ENCODE measurements around the gene SCP2. TPM values are rescaled to one million over a fixed set of nuclear protein-coding genes. Genes with fewer than 3 reads are reported as not detected.

SCP2 gene
- total RNA-seq, 6 experiments from 2014 or later = 207 to 885 (median 634) TPM

DNA sequence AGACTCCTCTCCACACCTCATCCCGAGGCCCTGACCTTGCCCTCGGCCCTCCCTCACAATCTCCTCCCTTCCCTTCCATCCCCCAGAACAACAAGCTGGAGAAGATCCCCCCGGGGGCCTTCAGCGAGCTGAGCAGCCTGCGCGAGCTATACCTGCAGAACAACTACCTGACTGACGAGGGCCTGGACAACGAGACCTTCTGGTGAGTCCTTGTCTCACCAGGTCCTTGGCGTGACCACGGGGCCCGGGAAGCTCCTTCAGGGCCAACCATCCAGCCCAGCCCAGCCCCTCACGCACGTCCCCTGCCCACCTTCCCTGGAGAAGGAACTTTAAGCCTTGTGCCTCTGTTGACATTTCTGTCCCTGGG is 150.5 kb downstream of the SCP2 start:
- Histone ChIP-seq H3K4me3 (no peak overlapping the region), H3K4me1 (peaks cover 0 to 6% (median 0%) of the 10 kb centered on the region in 4 donors), H3K36me3 (no peaks in the 10 kb centered on the region), H3K27ac (no peak overlapping the region), H3K9me3 (no peaks in the 10 kb centered on the region), H3K27me3 (no peaks in the 10 kb centered on the region)
- 67% methylated on average over 1 of the region's 13 CpGs for WGBS (ENCODE audit: insufficient coverage, low coverage, low lambda C conversion rate, missing lambda C conversion rate)
- TF ChIP-seq POLR2A (IDR thresholded peaks at IDR 0.05) = no peak
- TF ChIP-seq, protein P1, sequence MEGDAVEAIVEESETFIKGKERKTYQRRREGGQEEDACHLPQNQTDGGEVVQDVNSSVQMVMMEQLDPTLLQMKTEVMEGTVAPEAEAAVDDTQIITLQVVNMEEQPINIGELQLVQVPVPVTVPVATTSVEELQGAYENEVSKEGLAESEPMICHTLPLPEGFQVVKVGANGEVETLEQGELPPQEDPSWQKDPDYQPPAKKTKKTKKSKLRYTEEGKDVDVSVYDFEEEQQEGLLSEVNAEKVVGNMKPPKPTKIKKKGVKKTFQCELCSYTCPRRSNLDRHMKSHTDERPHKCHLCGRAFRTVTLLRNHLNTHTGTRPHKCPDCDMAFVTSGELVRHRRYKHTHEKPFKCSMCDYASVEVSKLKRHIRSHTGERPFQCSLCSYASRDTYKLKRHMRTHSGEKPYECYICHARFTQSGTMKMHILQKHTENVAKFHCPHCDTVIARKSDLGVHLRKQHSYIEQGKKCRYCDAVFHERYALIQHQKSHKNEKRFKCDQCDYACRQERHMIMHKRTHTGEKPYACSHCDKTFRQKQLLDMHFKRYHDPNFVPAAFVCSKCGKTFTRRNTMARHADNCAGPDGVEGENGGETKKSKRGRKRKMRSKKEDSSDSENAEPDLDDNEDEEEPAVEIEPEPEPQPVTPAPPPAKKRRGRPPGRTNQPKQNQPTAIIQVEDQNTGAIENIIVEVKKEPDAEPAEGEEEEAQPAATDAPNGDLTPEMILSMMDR (IDR thresholded peaks at IDR 0.05) = no peak
- intact Hi-C loops (cut with DNase I) = no loop called here
- ATAC-seq (no peak), DNase-seq (peak in 2 of 3 donors; percentile 10 to 39)

DNA sequence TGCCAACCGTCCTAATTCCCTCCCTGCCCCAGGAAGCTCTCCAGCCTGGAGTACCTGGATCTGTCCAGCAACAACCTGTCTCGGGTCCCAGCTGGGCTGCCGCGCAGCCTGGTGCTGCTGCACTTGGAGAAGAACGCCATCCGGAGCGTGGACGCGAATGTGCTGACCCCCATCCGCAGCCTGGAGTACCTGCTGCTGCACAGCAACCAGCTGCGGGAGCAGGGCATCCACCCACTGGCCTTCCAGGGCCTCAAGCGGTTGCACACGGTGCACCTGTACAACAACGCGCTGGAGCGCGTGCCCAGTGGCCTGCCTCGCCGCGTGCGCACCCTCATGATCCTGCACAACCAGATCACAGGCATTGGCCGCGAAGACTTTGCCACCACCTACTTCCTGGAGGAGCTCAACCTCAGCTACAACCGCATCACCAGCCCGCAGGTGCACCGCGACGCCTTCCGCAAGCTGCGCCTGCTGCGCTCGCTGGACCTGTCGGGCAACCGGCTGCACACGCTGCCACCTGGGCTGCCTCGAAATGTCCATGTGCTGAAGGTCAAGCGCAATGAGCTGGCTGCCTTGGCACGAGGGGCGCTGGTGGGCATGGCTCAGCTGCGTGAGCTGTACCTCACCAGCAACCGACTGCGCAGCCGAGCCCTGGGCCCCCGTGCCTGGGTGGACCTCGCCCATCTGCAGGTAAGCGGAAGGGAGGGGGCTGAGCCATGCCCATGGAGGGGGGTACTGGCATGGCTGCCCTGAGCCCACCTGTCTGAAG is 151.4 kb downstream of the SCP2 start:
- 85% methylated on average over 11 of the region's 46 CpGs for WGBS (ENCODE audit: insufficient coverage, low coverage, low lambda C conversion rate, missing lambda C conversion rate)
- no peak for ATAC-seq
- Histone ChIP-seq H3K9me3 (no peaks in the 10 kb centered on the region), H3K4me3 (no peak overlapping the region), H3K36me3 (no peaks in the 10 kb centered on the region), H3K27me3 (no peaks in the 10 kb centered on the region), H3K4me1 (peaks cover 0 to 6% (median 0%) of the 10 kb centered on the region in 4 donors), H3K27ac (no peak overlapping the region)
- intact Hi-C loops (cut with DNase I) = no loop called here
- TF ChIP-seq, protein P1 (IDR thresholded peaks at IDR 0.05) = no peak
- no peak for TF ChIP-seq POLR2A (IDR thresholded peaks at IDR 0.05)
- peak in 2 of 3 donors; percentile 15 to 48 for DNase-seq

DNA sequence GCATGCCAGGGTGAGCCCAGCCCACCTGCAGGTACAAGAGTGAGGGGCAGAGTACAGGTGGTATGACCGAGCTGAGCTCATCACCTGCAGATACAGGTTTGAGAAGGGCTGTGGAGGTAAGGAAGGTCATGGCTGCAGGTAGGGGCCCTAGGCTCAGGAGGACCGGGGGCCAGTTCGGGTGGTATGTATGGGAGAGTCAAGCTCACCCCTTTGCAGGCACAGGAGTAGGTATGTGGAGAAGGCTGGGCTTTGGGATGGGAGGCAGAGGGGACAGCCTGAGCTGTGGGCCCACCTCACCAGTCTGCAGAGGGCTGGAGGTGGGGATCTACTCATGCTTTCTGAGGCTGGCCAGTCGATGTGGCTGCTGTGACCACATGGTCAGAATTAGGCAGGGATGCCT is 152.2 kb downstream of the SCP2 start:
- Histone ChIP-seq H3K4me1 (peaks cover 0 to 6% (median 0%) of the 10 kb centered on the region in 4 donors), H3K27ac (no peak overlapping the region), H3K9me3 (no peaks in the 10 kb centered on the region), H3K36me3 (no peaks in the 10 kb centered on the region), H3K27me3 (no peaks in the 10 kb centered on the region), H3K4me3 (no peak overlapping the region)
- intact Hi-C loops (cut with DNase I) = no loop called here
- 83% methylated on average over 2 of the region's 4 CpGs for WGBS (ENCODE audit: insufficient coverage, low coverage, low lambda C conversion rate, missing lambda C conversion rate)
- DNase-seq (peak in 2 of 3 donors; percentile 12 to 18), ATAC-seq (no peak)
- TF ChIP-seq, protein P1 (IDR thresholded peaks at IDR 0.05) = no peak
- TF ChIP-seq POLR2A (IDR thresholded peaks at IDR 0.05) = no peak

DNA sequence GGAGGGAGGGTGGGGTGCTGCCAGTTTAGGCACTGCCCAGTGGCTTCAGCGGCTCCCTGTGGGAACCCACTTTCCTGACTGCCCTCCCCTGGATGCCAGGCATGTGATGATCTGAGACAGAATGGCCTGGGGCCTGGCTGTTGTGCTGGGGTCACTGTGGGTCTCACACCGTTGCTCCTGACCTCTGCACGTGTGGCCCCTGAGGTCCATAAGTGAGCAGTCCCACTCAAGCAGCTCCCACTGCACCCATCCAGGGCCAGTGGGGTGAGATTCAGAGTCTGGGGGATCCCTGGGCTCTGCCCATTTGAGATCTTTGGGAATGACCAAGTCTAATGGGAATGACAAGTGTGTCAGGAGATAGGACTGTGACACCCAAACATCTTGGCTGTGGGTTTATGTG is 153.0 kb downstream of the SCP2 start:
- Histone ChIP-seq H3K27me3 (no peaks in the 10 kb centered on the region), H3K4me3 (no peak overlapping the region), H3K9me3 (no peaks in the 10 kb centered on the region), H3K27ac (no peak overlapping the region), H3K36me3 (no peaks in the 10 kb centered on the region), H3K4me1 (peaks cover 0 to 6% (median 0%) of the 10 kb centered on the region in 4 donors)
- DNase-seq = peak in 2 of 3 donors; percentile 1 to 39
- 0% methylated on average over 1 of the region's 3 CpGs for WGBS (ENCODE audit: insufficient coverage, low coverage, low lambda C conversion rate, missing lambda C conversion rate)
- no peak for TF ChIP-seq POLR2A (IDR thresholded peaks at IDR 0.05)
- TF ChIP-seq, protein P1 (IDR thresholded peaks at IDR 0.05) = no peak
- intact Hi-C loops (cut with DNase I) = no loop called here
- no peak for ATAC-seq

Measured in right lobe of liver (tissue), 6 donors.